Measurements from ENCODE around the gene RNF13.

DNA sequence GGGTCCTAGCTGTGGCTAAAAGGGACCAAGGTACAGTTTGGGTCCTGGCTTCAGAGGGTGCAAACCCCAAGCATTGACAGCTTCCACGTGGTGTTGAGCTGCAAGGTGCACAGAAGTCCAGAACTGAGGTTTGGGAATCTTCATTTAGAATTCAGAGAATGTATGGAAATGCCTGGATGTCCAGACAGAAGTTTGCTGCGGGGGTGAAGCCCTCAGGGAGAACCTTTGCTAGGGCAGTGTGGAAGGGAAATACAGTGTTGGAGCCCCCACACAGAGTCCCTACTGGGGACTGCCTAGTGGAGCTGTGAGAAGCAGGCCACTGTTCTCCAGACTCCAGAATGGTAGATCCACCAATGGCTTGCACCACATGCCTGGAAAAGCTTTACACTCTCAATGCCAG lies 17.9 kb downstream of the RNF13 start:
- no peak for TF ChIP-seq GATA2 (IDR thresholded peaks at IDR 0.05; ENCODE audit: low read depth, low read length)
- no peak for TF ChIP-seq GATA3 (IDR thresholded peaks at IDR 0.05; ENCODE audit: low read depth, low read length)

Measured in SH-SY5Y (cell line).